Measurements from ENCODE around the gene DLEC1. TPM values are rescaled to one million over a fixed set of nuclear protein-coding genes. Genes with fewer than 3 reads are reported as not detected.

Gene DLEC1
- total RNA-seq, 1 experiment from 2014 or later, result 0.81 TPM

- Mint-ChIP-seq H3K27ac (no peak overlapping the region), H3K4me3 (no peak overlapping the region)
- CTCF ChIA-PET, result interaction anchor here (0.5 kb wide), 1 partner anchor 92 kb away, joined by 3 read pairs; no protein-coding TSS in a partner anchor
Observed at GRCh38 chr3:38121832-38122461, 82.9 kb downstream of the DLEC1 start.

GRCh38 chr3:38122712-38123290 lies 83.8 kb downstream of the DLEC1 start:
- ATAC-seq (no peak), DNase-seq (ENCODE audit: low spot score) (no peak)
- Mint-ChIP-seq H3K9me3 (no peaks in the 10 kb centered on the region), H3K36me3 (peaks cover 42% of the 10 kb centered on the region), H3K27ac (no peak overlapping the region), H3K4me1 (no peaks in the 10 kb centered on the region), H3K4me3 (no peak overlapping the region), H3K27me3 (ENCODE audit: low read depth) (no peaks in the 10 kb centered on the region)
- ChIA-PET CTCF (no interaction called here), POLR2A (no interaction called here)
- TF ChIP-seq ZNF416 (CRISPR knock-in tag; IDR thresholded peaks at IDR 0.05) (no peak), NR2C2 (CRISPR knock-in tag; IDR thresholded peaks at IDR 0.05) (no peak)

More at GRCh38 chr3:38121832-38122461, 82.9 kb downstream of the DLEC1 start:
- Mint-ChIP-seq H3K4me1 (no peaks in the 10 kb centered on the region), H3K27me3 (ENCODE audit: low read depth) (no peaks in the 10 kb centered on the region), H3K9me3 (no peaks in the 10 kb centered on the region), H3K36me3 (peaks cover 33% of the 10 kb centered on the region)
- POLR2A ChIA-PET, result no interaction called here
- no peak for TF ChIP-seq RORB (CRISPR knock-in tag; IDR thresholded peaks at IDR 0.05)
- no peak for TF ChIP-seq ATF1 (CRISPR knock-in tag; IDR thresholded peaks at IDR 0.05)
- TF ChIP-seq FOXK1 (CRISPR knock-in tag; IDR thresholded peaks at IDR 0.05), result no peak
- no peak for TF ChIP-seq ZNF416 (CRISPR knock-in tag; IDR thresholded peaks at IDR 0.05)
- TF ChIP-seq KAT7 (CRISPR knock-in tag; IDR thresholded peaks at IDR 0.05; ENCODE audit: borderline replicate concordance), result no peak
- no peak for TF ChIP-seq ZNF219 (CRISPR knock-in tag; IDR thresholded peaks at IDR 0.05; ENCODE audit: borderline replicate concordance)
- DNase-seq (ENCODE audit: low spot score) (no peak), ATAC-seq (no peak)

GRCh38 chr3:38124324-38125122 lies 85.5 kb downstream of the DLEC1 start:
- Mint-ChIP-seq H3K4me3 (no peak overlapping the region), H3K36me3 (peaks cover 50% of the 10 kb centered on the region), H3K27ac (no peak overlapping the region), H3K9me3 (no peaks in the 10 kb centered on the region), H3K27me3 (ENCODE audit: low read depth) (no peaks in the 10 kb centered on the region), H3K4me1 (no peaks in the 10 kb centered on the region)
- no peak for ATAC-seq
- no peak for DNase-seq (ENCODE audit: low spot score)
- TF ChIP-seq NR2C2 (CRISPR knock-in tag; IDR thresholded peaks at IDR 0.05), result no peak
- CTCF ChIA-PET, result interaction anchor here (1.7 kb wide), 1 partner anchor 128 kb away, joined by 3 read pairs; no protein-coding TSS in a partner anchor
- POLR2A ChIA-PET, result no interaction called here

GRCh38 chr3:38125305-38126120 lies 86.5 kb downstream of the DLEC1 start:
- ChIA-PET CTCF (interaction anchor here (0.6 to 1.7 kb wide), 2 partner anchors 129 to 360 kb away, joined by 3 read pairs; no protein-coding TSS in a partner anchor), POLR2A (no interaction called here)
- DNase-seq (ENCODE audit: low spot score) (no peak), ATAC-seq (no peak)
- Mint-ChIP-seq H3K4me3 (no peak overlapping the region), H3K27ac (no peak overlapping the region), H3K4me1 (no peaks in the 10 kb centered on the region), H3K9me3 (no peaks in the 10 kb centered on the region), H3K27me3 (ENCODE audit: low read depth) (no peaks in the 10 kb centered on the region), H3K36me3 (peaks cover 57% of the 10 kb centered on the region)
- TF ChIP-seq JAZF1 (CRISPR knock-in tag; IDR thresholded peaks at IDR 0.05), result no peak
- no peak for TF ChIP-seq ZNF317 (CRISPR knock-in tag; IDR thresholded peaks at IDR 0.05; ENCODE audit: borderline replicate concordance, low read depth)

- no peak for ATAC-seq
- POLR2A ChIA-PET, result no interaction called here
- Mint-ChIP-seq H3K27me3 (ENCODE audit: low read depth) (no peaks in the 10 kb centered on the region), H3K27ac (no peak overlapping the region), H3K4me1 (no peaks in the 10 kb centered on the region), H3K4me3 (no peak overlapping the region), H3K9me3 (no peaks in the 10 kb centered on the region), H3K36me3 (peaks cover 62% of the 10 kb centered on the region)
- CTCF ChIA-PET, result interaction anchor here (0.6 kb wide), 1 partner anchor 359 kb away, joined by 3 read pairs; no protein-coding TSS in a partner anchor
- no peak for DNase-seq (ENCODE audit: low spot score)
- no peak for TF ChIP-seq GRHL2 (CRISPR knock-in tag; IDR thresholded peaks at IDR 0.05; ENCODE audit: insufficient replicate concordance, severe bottlenecking)
- TF ChIP-seq IRF1 (CRISPR knock-in tag; IDR thresholded peaks at IDR 0.05), result no peak
- no peak for TF ChIP-seq ARID4B (CRISPR knock-in tag; IDR thresholded peaks at IDR 0.05; ENCODE audit: borderline replicate concordance)
Observed at GRCh38 chr3:38126121-38126892, 87.3 kb downstream of the DLEC1 start.

Measured in WTC11 (cell line).